ENCODE data around the gene SIX2.

SIX2 gene

DNA sequence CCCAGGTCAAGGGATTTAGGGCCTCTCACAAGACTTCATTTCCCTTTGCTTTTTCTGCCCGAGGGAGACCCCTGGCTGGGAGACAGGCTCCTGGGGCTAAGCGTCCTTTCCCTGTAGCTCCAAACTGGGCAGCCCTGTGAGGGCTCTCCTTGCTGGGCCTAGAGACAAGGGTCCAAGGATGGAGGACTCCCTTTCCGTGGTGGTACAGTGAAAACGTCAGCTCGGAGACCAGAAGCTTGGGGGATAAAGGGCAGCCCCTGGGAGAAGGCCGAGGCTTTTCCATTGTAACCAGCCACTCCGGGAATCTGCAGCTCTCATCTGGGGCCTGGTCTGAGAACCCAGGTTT, 2.3 kb downstream of the SIX2 start:
- TF ChIP-seq, protein P1, sequence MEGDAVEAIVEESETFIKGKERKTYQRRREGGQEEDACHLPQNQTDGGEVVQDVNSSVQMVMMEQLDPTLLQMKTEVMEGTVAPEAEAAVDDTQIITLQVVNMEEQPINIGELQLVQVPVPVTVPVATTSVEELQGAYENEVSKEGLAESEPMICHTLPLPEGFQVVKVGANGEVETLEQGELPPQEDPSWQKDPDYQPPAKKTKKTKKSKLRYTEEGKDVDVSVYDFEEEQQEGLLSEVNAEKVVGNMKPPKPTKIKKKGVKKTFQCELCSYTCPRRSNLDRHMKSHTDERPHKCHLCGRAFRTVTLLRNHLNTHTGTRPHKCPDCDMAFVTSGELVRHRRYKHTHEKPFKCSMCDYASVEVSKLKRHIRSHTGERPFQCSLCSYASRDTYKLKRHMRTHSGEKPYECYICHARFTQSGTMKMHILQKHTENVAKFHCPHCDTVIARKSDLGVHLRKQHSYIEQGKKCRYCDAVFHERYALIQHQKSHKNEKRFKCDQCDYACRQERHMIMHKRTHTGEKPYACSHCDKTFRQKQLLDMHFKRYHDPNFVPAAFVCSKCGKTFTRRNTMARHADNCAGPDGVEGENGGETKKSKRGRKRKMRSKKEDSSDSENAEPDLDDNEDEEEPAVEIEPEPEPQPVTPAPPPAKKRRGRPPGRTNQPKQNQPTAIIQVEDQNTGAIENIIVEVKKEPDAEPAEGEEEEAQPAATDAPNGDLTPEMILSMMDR (IDR thresholded peaks at IDR 0.05) = no peak
- H3K27ac ChIP-seq = no peak overlapping the region
- no peak overlapping the region for H3K4me3 ChIP-seq
- no peak for DNase-seq (ENCODE audit: low spot score)

DNA sequence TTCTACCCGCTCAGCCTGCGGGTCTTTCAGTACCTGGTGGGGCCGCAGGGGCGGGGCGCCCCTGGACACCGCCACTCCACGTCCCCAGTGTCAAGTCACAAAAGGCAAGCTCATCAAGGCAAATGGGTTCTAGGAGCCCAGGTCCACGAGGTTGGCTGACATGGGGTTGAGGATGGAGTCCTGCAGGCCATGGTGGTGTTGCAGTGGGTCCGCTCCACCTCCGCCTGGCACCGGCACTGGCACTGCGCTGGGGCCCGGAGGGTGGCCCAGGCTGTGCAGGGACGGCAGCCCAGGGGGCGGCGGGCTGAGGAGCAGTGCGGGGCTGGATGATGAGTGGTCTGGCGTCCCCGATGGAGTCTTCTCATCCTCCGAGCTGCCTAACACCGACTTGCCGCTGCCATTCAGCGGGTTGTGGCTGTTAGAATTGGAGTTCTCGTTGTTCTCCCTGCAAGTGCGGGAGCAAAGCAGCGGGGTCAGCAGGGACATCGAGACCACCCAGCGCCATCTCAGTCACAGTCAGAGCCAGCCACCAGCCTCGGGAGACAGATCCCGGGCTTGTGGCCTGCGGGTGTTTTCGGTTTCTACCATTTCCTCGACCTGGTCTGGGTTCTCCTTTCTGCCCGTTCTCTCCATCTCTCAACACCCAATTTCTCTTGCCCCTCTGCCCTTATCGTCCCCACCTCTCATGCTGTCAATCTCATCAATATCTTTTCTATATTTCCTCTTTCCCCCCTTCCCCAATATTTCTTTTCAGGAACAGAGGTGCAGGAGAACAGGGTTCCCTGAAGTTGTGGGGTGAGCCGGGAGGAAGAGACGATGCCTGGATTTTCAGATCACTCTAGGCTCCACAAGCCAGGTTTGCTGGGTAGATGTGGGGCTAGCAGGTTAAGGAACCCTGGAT, 3.0 kb downstream of the SIX2 start:
- Histone ChIP-seq H3K27ac (no peak overlapping the region), H3K4me3 (no peak overlapping the region)
- TF ChIP-seq, protein P1 (IDR thresholded peaks at IDR 0.05) = no peak
- DNase-seq (ENCODE audit: low spot score) = no peak

DNA sequence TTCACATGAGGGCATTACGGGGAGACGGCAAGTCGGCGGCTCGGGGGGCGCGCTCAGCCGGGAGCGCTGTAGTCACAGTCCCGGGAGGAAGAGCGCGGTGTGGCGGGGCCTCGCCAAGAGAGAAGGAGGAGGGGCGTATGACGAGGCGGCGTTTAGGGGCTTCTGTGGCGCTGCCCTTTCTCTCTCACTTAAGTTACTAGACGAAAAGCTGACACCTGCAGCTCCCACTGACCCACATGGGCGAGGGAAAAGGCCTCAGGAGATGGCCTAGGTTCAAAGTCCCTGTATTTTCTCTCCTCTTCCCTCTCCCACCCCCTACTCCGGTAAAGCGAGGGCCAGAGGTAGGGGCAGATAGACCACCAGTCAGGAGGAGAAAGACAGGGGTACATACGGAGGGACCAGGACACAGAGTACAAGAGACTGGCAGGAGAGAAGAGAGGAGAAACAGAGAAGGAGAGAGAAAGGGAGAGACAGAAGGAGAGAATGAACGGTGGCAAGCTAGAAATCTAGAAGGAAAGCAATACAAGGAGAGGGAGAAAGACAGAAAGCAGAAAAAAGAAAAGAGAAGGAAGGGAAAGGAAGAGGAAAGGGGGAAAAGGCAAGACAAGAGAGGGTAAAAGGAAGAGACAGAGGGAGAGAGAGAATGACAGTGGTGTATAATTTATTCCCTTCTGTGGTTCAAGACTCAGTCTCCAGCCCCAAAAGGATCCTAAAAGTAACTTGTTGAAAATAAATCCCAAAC, 3.8 kb downstream of the SIX2 start:
- H3K4me3 ChIP-seq = no peak overlapping the region

GRCh38 chr2:45004562-45005191, 4.6 kb downstream of the SIX2 start:
- TF ChIP-seq, protein P1 (IDR thresholded peaks at IDR 0.05) = no peak
- no peak for DNase-seq (ENCODE audit: low spot score)
- H3K4me3 ChIP-seq = peak overlapping the region; percentile 58

More for the DNA sequence above, 3.8 kb downstream of the SIX2 start:
- H3K27ac ChIP-seq = no peak overlapping the region
- TF ChIP-seq, protein P1 (IDR thresholded peaks at IDR 0.05) = no peak
- no peak for DNase-seq (ENCODE audit: low spot score)

GRCh38 chr2:45003579-45004551, 5.4 kb downstream of the SIX2 start:
- no peak overlapping the region for H3K27ac ChIP-seq
- TF ChIP-seq, protein P1 (IDR thresholded peaks at IDR 0.05) = no peak
- peak overlapping the region; percentile 58 for H3K4me3 ChIP-seq
- DNase-seq (ENCODE audit: low spot score) = no peak

More at GRCh38 chr2:45004562-45005191, 4.6 kb downstream of the SIX2 start:
- H3K27ac ChIP-seq = no peak overlapping the region

- no peak overlapping the region for H3K27ac ChIP-seq
- TF ChIP-seq, protein P1 (IDR thresholded peaks at IDR 0.05) = no peak
- no peak for DNase-seq (ENCODE audit: low spot score)
- no peak overlapping the region for H3K4me3 ChIP-seq
Observed at GRCh38 chr2:45002686-45003085, 6.6 kb downstream of the SIX2 start.
